SK-N-SH (cell line): ENCODE results near the gene MMP19.

Experiments
- CHD2 ChIP-seq: fragments of 150-350 bp; IDR thresholded peaks from 2 replicates; pipeline ENCODE4 v1.6.1; 2018; ENCODE audit warnings: low read length; ENCODE audit not compliant: partially characterized antibody
- EP300 ChIP-seq, 2 experiments: IDR thresholded peaks; 2 replicates each; pipeline versions ENCODE4 v1.4.0 to v1.6.1; 2012; ENCODE audit warnings: borderline replicate concordance in 1 of 2, low read depth in 1 of 2, low read length in 1 of 2
- FOXM1 ChIP-seq: IDR thresholded peaks from 2 replicates; pipeline ENCODE4 v1.4.0; 2012; ENCODE audit warnings: low read depth, mild to moderate bottlenecking
- NFIC ChIP-seq: IDR thresholded peaks from 2 replicates; pipeline ENCODE4 v1.4.0; 2012; ENCODE audit warnings: borderline replicate concordance
- POLR2AphosphoS5 ChIP-seq: IDR thresholded peaks from 2 replicates; pipeline ENCODE4 v1.6.1; 2012; ENCODE audit warnings: low read depth, low read length
- RAD21 ChIP-seq: IDR thresholded peaks from 2 replicates; pipeline ENCODE4 v1.6.1; 2012; ENCODE audit warnings: mild to moderate bottlenecking, low read length
- RFX5 ChIP-seq: IDR thresholded peaks from 2 replicates; pipeline ENCODE4 v1.6.1; 2012; ENCODE audit warnings: mild to moderate bottlenecking, improper control_type of control experiment, low read length
- RXRA ChIP-seq: IDR thresholded peaks from 2 replicates; pipeline ENCODE4 v1.4.0; 2012; ENCODE audit warnings: low read depth, mild to moderate bottlenecking, borderline replicate concordance
- SMC3 ChIP-seq: IDR thresholded peaks from 2 replicates; pipeline ENCODE4 v1.6.1; 2012; ENCODE audit warnings: low read depth, low read length, improper control_type of control experiment
- TAF1 ChIP-seq: IDR thresholded peaks from 2 replicates; pipeline ENCODE4 v1.6.1; 2012; ENCODE audit warnings: low read depth, mild to moderate bottlenecking, low read length, moderate library complexity, borderline replicate concordance
- TEAD4 ChIP-seq: IDR thresholded peaks from 2 replicates; pipeline ENCODE4 v1.4.0; 2012; ENCODE audit warnings: mild to moderate bottlenecking, borderline replicate concordance; ENCODE audit not compliant: insufficient read depth
- TF ChIP-seq, protein P1 (sequence below): fragments of 200-600 bp; sonication (generic); IDR thresholded peaks from 2 replicates; pipeline ENCODE4 v1.6.1; 2017; ENCODE audit warnings: antibody characterized with exemption, mild to moderate bottlenecking, moderate library complexity
- TF ChIP-seq, protein P2 (sequence below): IDR thresholded peaks from 2 replicates; pipeline ENCODE4 v1.4.0; 2012; ENCODE audit warnings: low read depth
- TF ChIP-seq, protein P3 (sequence below): IDR thresholded peaks from 2 replicates; pipeline ENCODE4; 2012

DNA sequence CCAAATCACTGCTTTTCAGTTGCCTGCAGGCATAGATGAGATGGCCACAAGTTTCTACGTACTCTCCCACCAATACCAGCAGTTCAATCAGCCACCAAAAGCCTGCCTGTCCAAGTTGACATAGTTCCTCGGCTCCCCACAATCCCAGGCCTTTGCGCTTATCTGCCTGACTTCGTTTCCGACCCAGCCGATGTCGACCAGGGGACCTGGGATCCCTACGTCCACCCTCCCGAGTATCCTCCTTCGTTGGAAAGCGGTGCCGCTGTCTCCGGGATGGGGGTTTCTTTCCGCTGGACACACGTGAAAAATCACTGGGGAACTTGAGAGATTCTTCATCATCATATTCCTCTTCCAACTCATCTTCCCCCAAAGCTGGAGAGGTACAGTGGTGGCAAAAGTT lies 14.9 kb downstream of the MMP19 start:
- TF ChIP-seq POLR2AphosphoS5 (no peak), RXRA (no peak), EP300 (IDR thresholded peaks at IDR 0.05; ENCODE audit: borderline replicate concordance in 1 of 2, low read depth in 1 of 2, low read length in 1 of 2) (no peak), RAD21 (no peak), RFX5 (no peak), SMC3 (no peak), CHD2 (no peak), NFIC (no peak), TEAD4 (no peak), FOXM1 (no peak), TAF1 (no peak)
- TF ChIP-seq, protein P1, sequence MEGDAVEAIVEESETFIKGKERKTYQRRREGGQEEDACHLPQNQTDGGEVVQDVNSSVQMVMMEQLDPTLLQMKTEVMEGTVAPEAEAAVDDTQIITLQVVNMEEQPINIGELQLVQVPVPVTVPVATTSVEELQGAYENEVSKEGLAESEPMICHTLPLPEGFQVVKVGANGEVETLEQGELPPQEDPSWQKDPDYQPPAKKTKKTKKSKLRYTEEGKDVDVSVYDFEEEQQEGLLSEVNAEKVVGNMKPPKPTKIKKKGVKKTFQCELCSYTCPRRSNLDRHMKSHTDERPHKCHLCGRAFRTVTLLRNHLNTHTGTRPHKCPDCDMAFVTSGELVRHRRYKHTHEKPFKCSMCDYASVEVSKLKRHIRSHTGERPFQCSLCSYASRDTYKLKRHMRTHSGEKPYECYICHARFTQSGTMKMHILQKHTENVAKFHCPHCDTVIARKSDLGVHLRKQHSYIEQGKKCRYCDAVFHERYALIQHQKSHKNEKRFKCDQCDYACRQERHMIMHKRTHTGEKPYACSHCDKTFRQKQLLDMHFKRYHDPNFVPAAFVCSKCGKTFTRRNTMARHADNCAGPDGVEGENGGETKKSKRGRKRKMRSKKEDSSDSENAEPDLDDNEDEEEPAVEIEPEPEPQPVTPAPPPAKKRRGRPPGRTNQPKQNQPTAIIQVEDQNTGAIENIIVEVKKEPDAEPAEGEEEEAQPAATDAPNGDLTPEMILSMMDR, result no peak
- TF ChIP-seq, protein P2, sequence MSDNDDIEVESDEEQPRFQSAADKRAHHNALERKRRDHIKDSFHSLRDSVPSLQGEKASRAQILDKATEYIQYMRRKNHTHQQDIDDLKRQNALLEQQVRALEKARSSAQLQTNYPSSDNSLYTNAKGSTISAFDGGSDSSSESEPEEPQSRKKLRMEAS, result no peak
- TF ChIP-seq, protein P3, sequence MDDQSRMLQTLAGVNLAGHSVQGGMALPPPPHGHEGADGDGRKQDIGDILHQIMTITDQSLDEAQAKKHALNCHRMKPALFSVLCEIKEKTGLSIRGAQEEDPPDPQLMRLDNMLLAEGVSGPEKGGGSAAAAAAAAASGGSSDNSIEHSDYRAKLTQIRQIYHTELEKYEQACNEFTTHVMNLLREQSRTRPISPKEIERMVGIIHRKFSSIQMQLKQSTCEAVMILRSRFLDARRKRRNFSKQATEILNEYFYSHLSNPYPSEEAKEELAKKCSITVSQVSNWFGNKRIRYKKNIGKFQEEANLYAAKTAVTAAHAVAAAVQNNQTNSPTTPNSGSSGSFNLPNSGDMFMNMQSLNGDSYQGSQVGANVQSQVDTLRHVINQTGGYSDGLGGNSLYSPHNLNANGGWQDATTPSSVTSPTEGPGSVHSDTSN, result no peak
